GM13977 (cell line): ENCODE results near the gene MMP15.

Source experiments
- DNase-seq: peaks from one replicate; pipeline ENCODE4 v3.0.0; 2012; ENCODE audit warnings: low spot score
- CTCF ChIP-seq: IDR thresholded peaks from 2 replicates; pipeline ENCODE4 v1.5.1; 2012; ENCODE audit warnings: mild to moderate bottlenecking, control low read depth; ENCODE audit not compliant: insufficient read depth; ENCODE audit errors: extremely low read depth, missing control alignments
- in situ Hi-C: fragments of 300-500 bp; cut with MboI; formaldehyde crosslinking; loops from one replicate; pipeline ENCODE4 v1.12.0; 2022; ENCODE audit warnings: low sequenced_read_pairs, low pct_unique_long_range_greater_than_20kb, mixed read lengths, inconsistent platforms; ENCODE audit not compliant: unreplicated experiment

The MMP15 gene

DNA sequence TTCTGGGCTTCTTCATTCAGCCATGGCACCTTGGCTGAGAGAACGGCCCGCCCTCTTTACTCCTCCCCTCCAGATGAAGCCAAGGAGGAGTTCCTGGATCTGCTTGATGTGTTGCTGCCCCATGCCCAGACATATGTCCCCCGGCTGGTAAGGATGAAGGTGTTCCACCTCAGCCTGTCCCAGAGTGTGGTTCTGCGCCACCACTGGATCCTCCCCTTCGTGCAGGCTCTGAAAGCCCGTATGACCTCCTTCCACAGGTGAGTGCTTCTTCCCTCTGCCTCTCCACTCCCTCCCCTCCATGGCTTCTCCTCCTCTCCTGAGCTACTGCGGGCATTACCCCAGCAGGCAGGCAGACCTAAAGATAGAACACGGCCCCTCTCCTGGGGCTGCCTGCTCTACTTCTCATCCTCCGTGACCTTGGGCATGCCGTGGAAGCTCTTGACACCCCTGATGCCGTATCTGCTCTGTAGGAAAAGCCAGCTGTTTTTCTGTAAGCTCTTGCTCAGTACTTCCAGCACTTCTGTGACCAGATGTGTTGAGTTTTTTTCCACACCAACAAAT, 15.6 kb upstream of the MMP15 start:
- TF ChIP-seq CTCF, result no peak
- no peak for DNase-seq
- in situ Hi-C loops, result loop anchor here (10.0 to 25.0 kb wide), 2 partner anchors 115 to 302 kb away; no protein-coding TSS in a partner anchor

GRCh38 chr16:58010886-58011285, 14.7 kb upstream of the MMP15 start:
- in situ Hi-C loops, result loop anchor here (25.0 kb wide), 1 partner anchor 301 kb away; no protein-coding TSS in a partner anchor
- TF ChIP-seq CTCF, result no peak
- DNase-seq, result no peak

GRCh38 chr16:58011652-58012051, 13.9 kb upstream of the MMP15 start:
- in situ Hi-C loops, result loop anchor here (25.0 kb wide), 1 partner anchor 301 kb away; no protein-coding TSS in a partner anchor
- no peak for DNase-seq
- no peak for TF ChIP-seq CTCF

- DNase-seq, result no peak
- in situ Hi-C loops, result loop anchor here (25.0 kb wide), 1 partner anchor 300 kb away; no protein-coding TSS in a partner anchor
- TF ChIP-seq CTCF, result no peak
Measured at GRCh38 chr16:58012481-58012880, 13.1 kb upstream of the MMP15 start.

GRCh38 chr16:58013201-58013956, 12.2 kb upstream of the MMP15 start:
- in situ Hi-C loops, result loop anchor here (25.0 kb wide), 1 partner anchor 299 kb away; no protein-coding TSS in a partner anchor
- DNase-seq, result no peak
- TF ChIP-seq CTCF, result no peak

DNA sequence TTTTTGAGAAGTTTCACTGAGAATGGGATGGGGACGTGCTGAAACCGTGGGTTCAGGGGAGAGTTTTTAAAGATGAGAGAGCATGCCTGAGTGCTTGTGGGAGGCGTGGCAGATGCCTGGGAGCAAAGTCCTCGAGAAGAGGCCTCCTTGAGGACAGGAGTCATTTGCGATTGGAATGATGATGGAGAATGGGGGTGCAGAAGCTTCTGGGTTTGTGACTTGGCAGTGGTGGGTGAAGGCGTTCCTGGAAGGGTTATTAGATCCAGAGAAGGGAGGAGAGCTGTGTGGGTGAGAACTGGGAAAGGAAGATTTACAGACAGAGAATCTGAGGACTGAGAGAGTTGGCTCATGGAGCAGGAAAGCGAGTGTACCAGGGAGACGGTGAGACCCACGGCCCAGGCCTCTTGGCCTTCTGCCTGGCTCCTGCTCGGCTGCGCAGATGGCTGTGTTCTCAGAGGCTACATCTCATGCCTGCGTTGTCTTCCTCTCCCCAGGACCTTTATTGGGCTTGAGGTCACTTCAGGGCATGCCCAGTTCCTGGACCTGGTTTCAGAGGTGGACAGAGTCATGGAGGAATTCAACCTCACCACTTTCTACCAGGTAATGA, 8.6 kb upstream of the MMP15 start:
- TF ChIP-seq CTCF, result no peak
- DNase-seq, result no peak
- in situ Hi-C loops, result loop anchor here (25.0 kb wide), 1 partner anchor 295 kb away; no protein-coding TSS in a partner anchor
